MM.1S (cell line): ENCODE results near the gene NUTF2.

ENCODE experiments used
- CTCF ChIP-seq: fragments of 300-600 bp; sonication (generic); IDR thresholded peaks from 2 replicates; pipeline ENCODE4 v1.5.1; 2016; ENCODE audit warnings: antibody characterized with exemption, low read length, mixed read lengths
- EZH2 ChIP-seq: fragments of 300-600 bp; sonication (generic); optimal IDR thresholded peaks from 2 replicates; pipeline ENCODE3; 2017; ENCODE audit warnings: low read depth, mild to moderate bottlenecking, antibody characterized with exemption, low read length, mixed read lengths

GRCh38 chr16:67917852-67918236, 71.1 kb downstream of the NUTF2 start:
- TF ChIP-seq CTCF (no peak), EZH2 (no peak)
